Measurements from ENCODE around the gene RNF130.
A peak's percentile ranks its signal among the peaks of the same experiment; 100 is the strongest.

RNF130 gene

DNA sequence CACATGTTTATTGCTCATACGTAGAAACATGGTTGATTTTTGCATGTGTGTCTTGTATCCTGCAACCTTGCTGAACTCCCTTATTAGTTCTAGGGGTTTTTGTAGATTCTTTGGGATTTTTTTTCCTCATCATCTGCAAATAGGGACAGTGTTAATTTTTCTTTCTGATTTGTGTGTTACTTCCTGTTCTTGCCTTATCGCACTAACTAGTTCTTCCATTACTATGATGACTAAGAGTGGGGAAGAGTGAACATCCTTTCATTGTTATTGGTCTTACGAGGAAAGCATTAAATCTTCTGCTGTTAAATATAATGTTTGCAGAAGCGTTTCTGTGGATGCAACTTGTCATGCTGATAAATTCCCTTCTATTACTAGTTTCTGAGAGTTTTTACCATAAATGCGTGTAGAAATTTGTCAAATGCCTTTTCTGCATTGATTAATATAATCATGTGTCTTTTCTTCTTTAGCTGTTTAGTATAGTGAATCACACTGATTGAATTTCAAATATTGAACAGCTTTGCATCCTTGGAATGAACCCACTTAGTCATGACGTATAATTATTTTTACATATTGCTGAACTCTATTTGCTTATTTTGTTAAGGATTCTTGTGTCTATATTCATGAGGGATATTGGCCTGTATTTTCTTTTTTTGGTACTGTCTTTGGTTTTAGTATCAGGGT is 32.1 kb upstream of the RNF130 start:
- no peak overlapping the region for H3K4me3 ChIP-seq
- TF ChIP-seq, protein P1, sequence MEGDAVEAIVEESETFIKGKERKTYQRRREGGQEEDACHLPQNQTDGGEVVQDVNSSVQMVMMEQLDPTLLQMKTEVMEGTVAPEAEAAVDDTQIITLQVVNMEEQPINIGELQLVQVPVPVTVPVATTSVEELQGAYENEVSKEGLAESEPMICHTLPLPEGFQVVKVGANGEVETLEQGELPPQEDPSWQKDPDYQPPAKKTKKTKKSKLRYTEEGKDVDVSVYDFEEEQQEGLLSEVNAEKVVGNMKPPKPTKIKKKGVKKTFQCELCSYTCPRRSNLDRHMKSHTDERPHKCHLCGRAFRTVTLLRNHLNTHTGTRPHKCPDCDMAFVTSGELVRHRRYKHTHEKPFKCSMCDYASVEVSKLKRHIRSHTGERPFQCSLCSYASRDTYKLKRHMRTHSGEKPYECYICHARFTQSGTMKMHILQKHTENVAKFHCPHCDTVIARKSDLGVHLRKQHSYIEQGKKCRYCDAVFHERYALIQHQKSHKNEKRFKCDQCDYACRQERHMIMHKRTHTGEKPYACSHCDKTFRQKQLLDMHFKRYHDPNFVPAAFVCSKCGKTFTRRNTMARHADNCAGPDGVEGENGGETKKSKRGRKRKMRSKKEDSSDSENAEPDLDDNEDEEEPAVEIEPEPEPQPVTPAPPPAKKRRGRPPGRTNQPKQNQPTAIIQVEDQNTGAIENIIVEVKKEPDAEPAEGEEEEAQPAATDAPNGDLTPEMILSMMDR (IDR thresholded peaks at IDR 0.05): no peak
- DNase-seq (ENCODE audit: low spot score): no peak
- no peak overlapping the region for H3K27ac ChIP-seq

DNA sequence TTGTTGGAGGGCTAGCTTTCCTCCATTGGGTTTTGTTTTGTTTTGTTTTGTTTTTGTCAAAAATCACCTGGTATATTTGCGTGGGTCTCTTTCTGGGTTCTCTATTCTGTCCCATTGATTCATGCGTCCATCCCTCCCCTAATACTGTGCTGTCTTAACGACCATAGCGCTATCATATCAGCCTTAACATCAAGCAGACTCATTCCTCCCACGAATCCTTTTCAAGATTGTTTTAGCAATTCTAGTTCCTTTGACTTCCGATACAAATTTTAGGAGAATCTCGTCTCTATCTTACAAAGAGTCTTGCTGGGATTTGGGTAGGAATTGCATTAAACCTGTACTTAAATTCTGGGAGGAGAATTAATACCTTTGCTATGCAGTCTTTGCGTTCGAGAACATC is 31.1 kb upstream of the RNF130 start:
- TF ChIP-seq, protein P1 (IDR thresholded peaks at IDR 0.05): no peak
- DNase-seq (ENCODE audit: low spot score): peak; percentile 12
- Histone ChIP-seq H3K27ac (no peak overlapping the region), H3K4me3 (no peak overlapping the region)

DNA sequence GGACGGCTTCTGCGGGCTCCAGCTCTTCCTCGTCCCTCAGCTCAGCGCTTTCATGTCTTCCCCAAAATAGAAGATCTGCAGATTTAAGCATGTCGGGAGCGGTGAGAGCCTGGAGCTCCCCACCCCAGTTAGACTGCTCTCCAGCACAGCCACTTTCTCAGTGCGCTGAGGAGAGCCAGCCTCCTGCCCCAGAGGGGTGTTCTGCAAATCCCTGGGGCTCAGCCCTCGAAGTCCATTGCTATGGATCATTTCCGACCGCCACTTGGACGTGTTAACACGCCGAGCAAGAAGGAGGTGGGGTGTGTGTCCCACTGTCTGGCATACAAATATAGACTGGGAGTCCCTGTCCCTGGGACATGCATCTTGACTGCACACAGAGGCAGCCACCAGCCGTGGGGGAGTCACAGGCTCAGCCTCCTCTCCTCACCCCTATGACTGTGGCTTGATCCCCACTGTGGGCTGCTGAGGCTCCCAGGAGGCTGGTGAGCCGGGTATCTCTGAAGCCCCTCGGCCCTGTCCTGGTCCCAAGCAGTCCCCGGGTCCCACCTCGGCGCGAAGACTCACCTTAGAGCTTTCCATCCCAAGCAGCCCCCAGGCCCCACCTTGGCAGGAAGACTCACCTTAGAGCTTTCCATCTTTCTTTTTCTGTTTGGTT is 30.0 kb upstream of the RNF130 start:
- Histone ChIP-seq H3K4me3 (no peak overlapping the region), H3K27ac (no peak overlapping the region)
- TF ChIP-seq, protein P1 (IDR thresholded peaks at IDR 0.05): no peak
- DNase-seq (ENCODE audit: low spot score): peak; percentile 58

DNA sequence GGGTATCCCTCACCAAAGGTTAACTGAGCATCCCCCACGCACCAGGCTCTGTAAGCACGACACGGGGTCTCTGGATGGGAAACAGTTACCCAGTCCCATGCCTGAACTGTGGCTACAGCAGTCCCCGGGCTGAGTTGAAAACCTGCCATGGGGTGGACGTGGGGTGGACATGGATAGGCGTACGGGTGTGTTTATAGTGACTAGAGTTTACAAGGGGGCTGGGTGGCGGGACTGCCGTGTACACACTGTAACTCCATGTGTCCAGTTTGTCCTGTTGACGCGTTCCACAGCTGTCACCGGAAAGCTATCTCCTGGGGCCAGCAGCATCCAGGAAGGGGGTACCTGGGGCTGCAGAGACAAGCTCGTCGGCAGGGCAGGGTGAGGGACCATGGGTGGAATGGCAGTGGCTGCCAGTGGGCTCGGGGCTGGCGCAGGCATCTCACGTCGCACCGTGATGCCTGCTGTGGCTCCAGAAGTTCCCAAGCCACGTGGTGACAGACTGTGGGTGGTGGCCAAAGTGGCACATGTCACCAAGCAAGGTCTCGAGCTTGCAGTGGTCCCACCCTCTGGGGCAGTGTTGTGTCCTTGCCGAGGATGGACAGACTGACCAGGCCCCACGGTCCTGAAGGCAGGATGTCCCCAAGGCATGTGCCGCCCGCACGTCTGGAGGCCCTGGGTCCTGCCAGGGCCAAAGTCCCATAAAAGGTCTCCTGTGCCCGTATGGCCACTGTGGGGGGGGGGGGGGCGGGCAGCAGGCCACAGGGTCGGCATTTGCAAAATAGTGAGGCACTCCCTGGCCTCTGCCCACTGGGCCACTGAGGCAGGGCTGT is 29.3 kb upstream of the RNF130 start:
- no peak overlapping the region for H3K27ac ChIP-seq
- TF ChIP-seq, protein P1 (IDR thresholded peaks at IDR 0.05): no peak
- DNase-seq (ENCODE audit: low spot score): peak; percentile 67
- no peak overlapping the region for H3K4me3 ChIP-seq

DNA sequence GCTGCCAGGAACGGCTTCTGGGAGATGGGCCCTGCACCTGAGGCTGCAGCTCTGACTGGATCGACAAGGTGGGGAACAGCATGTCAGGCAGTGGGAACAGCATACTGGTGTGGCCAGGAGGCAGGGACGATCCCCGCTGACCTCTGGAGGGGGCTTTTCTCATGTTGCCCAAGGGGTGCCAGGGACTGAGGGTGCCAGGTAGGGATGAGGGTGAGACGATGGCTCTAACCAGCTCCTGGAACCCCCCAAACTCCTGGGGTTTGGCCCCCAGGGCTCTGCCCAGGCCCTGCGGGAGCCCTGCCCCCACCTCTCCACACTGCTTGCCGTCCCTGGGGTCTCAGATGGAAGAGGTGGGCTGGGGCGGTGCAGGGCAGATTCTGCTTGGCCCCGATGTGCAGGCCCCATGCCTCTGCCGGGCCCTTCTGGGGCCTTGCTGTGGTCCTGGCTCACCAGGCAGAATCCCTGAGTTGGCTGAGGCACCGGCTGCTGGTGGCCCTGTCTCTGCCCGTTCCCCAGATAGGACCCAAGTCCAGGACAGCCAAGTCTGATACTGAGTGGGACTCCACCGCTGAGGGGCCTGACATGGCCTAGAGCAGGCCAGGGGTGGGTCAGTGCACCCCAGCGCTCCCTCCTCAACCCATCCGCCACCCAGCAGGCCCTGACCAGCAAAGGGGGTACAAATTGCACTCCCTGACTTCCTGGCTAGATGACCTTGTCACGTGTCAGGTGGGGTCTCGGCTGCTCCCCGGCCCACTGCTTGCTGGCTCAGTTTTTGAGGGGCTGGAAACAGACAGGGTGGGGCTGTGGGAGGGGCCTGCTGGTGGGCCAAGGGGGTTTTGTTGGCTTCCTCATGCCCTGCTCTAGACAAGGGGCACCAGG is 28.4 kb upstream of the RNF130 start:
- TF ChIP-seq, protein P1 (IDR thresholded peaks at IDR 0.05): no peak
- DNase-seq (ENCODE audit: low spot score): peak; percentile 64
- Histone ChIP-seq H3K4me3 (no peak overlapping the region), H3K27ac (no peak overlapping the region)

DNA sequence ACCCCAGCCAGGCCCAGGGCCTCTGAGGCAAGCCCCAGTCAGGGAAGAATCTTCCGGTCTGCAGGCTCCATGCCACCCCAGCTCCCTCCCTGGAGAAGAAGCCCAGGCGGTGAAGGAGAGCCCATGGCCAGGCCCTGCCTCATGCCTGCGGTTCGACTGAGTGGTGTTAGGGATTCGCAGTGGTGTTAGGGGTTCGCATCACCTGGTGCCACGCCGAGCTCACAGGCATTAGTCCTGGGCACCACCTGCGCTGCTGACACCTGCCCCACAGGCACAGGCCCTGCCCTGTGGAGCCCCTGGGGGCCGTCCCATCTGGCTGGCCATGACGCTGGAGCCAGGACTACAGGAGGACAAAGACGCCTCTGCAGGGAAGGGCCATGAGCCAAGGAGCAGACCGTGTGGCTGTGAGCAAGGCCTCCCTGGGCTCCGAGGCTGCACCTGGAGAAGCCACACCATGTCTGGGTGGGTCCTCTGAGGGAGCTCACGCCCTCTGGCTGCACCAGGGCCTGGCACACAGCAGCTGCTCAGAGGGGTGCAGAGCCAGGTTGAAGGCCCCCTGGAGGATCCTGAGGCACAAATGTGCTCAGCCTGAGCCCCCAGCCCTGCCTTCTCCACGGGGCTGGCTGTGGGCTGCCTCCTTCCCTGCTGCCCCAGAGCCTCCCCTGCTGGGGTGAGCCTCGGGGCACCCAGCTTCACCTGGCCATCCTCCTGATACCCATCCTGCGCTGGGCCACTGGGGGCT is 27.6 kb upstream of the RNF130 start:
- H3K27ac ChIP-seq: no peak overlapping the region

More for the DNA sequence above, 27.6 kb upstream of the RNF130 start:
- DNase-seq (ENCODE audit: low spot score): peak; percentile 61
- H3K4me3 ChIP-seq: no peak overlapping the region
- TF ChIP-seq, protein P1 (IDR thresholded peaks at IDR 0.05): no peak
